ENCODE data around the gene MITF.

The MITF gene

DNA sequence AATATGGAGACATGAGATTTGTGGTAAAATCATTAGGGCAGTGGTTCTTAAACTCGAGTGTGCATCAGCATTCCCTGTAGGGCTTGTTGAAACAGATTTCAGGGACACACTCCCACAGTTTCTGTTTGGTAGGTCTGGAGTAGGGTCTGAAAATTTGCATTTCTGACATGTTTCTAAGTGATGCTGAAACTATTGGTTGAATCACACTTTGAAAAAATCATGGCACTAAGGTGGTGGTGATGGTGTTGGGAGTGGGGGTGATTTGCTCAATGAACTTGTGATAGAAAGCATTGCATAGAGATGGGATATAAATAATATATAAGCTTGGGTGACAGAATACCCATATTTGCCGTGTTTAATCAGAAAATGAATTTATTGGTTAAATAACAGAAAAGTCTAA lies 11.3 kb downstream of the MITF start:
- H3K4me3 ChIP-seq (ENCODE audit: low read depth, low read length), result no peak overlapping the region
- TF ChIP-seq, protein P1, sequence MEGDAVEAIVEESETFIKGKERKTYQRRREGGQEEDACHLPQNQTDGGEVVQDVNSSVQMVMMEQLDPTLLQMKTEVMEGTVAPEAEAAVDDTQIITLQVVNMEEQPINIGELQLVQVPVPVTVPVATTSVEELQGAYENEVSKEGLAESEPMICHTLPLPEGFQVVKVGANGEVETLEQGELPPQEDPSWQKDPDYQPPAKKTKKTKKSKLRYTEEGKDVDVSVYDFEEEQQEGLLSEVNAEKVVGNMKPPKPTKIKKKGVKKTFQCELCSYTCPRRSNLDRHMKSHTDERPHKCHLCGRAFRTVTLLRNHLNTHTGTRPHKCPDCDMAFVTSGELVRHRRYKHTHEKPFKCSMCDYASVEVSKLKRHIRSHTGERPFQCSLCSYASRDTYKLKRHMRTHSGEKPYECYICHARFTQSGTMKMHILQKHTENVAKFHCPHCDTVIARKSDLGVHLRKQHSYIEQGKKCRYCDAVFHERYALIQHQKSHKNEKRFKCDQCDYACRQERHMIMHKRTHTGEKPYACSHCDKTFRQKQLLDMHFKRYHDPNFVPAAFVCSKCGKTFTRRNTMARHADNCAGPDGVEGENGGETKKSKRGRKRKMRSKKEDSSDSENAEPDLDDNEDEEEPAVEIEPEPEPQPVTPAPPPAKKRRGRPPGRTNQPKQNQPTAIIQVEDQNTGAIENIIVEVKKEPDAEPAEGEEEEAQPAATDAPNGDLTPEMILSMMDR (IDR thresholded peaks at IDR 0.05), result no peak
- no peak overlapping the region for H3K27ac ChIP-seq
- no peak overlapping the region for H3K9ac ChIP-seq
- H3K4me2 ChIP-seq (ENCODE audit: low read length), result no peak overlapping the region
- peaks cover 44% of the 10 kb centered on the region for H3K79me2 ChIP-seq
- H3K4me1 ChIP-seq, result peaks cover 12% of the 10 kb centered on the region
- no peaks in the 10 kb centered on the region for H3K27me3 ChIP-seq (ENCODE audit: control insufficient read depth, insufficient read depth, low read length)
- H3K36me3 ChIP-seq (ENCODE audit: control insufficient read depth, insufficient read depth, low read length), result no peaks in the 10 kb centered on the region
- H2AFZ ChIP-seq, result no peak overlapping the region
- H3K9me3 ChIP-seq (ENCODE audit: control insufficient read depth, low read length), result no peaks in the 10 kb centered on the region

DNA sequence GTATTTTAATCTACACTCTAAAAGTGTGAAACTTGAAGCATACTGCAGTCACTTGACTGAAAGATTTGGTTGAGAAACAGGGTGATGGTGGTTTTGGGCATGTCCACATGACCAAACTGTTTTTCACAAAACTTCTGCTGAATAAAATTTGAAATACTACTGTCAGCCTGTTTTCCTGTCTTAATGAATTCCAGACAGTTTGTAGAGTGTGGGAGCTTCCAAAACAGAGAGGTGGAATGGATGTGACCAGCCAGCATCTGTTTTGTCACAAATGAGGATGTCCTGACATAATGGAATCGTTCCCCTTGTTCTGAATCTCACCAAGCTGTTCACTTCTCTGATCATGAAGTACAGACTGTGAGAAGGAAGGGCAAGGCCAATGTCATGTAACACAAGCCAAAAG lies 11.8 kb downstream of the MITF start:
- H3K4me1 ChIP-seq, result peaks cover 7% of the 10 kb centered on the region

DNA sequence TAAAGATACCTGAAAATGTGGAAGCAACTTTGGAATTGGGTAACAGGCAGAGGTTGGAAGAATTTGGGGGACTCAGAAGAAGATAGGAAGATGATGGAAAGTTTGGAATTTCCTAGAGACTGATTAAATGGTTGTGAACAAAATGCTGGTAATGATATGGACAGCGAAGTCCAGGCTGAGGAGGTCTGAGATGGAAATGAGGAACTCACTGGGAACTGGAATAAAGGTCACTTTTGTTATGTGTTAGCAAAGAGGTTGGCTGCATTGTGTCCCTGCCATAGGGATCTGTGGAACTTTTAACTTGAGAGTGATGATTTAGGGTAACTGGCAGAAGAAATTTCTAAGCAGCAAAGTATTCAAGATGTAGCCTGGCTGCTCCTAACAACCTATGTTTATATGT lies 13.0 kb downstream of the MITF start:
- Histone ChIP-seq H3K79me2 (peaks cover 43% of the 10 kb centered on the region), H3K4me2 (ENCODE audit: low read length) (no peak overlapping the region), H3K36me3 (ENCODE audit: control insufficient read depth, insufficient read depth, low read length) (no peaks in the 10 kb centered on the region), H2AFZ (no peak overlapping the region), H3K9me3 (ENCODE audit: control insufficient read depth, low read length) (no peaks in the 10 kb centered on the region), H3K27me3 (ENCODE audit: control insufficient read depth, insufficient read depth, low read length) (no peaks in the 10 kb centered on the region), H3K4me1 (no peaks in the 10 kb centered on the region), H3K4me3 (ENCODE audit: low read depth, low read length) (no peak overlapping the region), H3K27ac (no peak overlapping the region), H3K9ac (no peak overlapping the region)
- TF ChIP-seq, protein P1 (IDR thresholded peaks at IDR 0.05), result no peak

More for the DNA sequence above, 11.8 kb downstream of the MITF start:
- Histone ChIP-seq H3K9me3 (ENCODE audit: control insufficient read depth, low read length) (no peaks in the 10 kb centered on the region), H3K4me3 (ENCODE audit: low read depth, low read length) (no peak overlapping the region), H3K27ac (no peak overlapping the region), H3K4me2 (ENCODE audit: low read length) (no peak overlapping the region), H3K79me2 (peaks cover 47% of the 10 kb centered on the region), H3K36me3 (ENCODE audit: control insufficient read depth, insufficient read depth, low read length) (no peaks in the 10 kb centered on the region), H2AFZ (no peak overlapping the region), H3K9ac (no peak overlapping the region), H3K27me3 (ENCODE audit: control insufficient read depth, insufficient read depth, low read length) (no peaks in the 10 kb centered on the region)
- TF ChIP-seq, protein P1 (IDR thresholded peaks at IDR 0.05), result no peak

DNA sequence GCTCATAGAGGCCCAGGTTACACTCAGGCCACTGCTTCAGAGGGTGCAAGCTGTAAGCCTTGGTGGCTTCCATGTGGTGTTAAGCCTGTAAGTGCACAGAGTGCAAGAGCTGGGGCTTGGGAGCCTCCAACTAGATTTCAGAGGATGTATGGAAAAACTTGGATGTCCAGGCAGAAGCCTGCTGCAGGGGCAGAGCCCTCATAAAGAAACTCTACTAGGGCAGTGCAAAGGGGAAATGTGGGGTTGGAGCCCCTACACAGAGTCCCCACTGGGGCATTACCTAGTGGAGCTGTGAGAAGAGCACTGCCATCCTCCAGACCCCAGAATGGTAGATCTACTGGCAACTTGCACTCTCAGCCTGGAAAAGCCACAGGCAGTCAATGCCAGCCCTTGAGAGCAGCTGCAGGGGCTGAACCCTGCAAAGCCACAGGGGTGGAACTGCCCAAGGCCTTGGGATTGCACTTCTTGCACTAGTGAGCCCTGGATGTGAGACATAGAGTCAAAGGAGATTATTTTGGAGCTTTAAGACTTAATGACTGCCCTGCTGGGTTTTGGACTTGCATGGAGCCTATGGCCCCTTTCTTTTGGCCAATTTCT lies 14.0 kb downstream of the MITF start:
- H3K4me2 ChIP-seq (ENCODE audit: low read length), result no peak overlapping the region
- H3K36me3 ChIP-seq (ENCODE audit: control insufficient read depth, insufficient read depth, low read length), result no peaks in the 10 kb centered on the region
- H2AFZ ChIP-seq, result no peak overlapping the region
- TF ChIP-seq, protein P1 (IDR thresholded peaks at IDR 0.05), result no peak
- H3K27ac ChIP-seq, result no peak overlapping the region
- no peak overlapping the region for H3K4me3 ChIP-seq (ENCODE audit: low read depth, low read length)
- no peaks in the 10 kb centered on the region for H3K9me3 ChIP-seq (ENCODE audit: control insufficient read depth, low read length)
- H3K9ac ChIP-seq, result no peak overlapping the region
- H3K4me1 ChIP-seq, result no peaks in the 10 kb centered on the region
- peaks cover 36% of the 10 kb centered on the region for H3K79me2 ChIP-seq
- H3K27me3 ChIP-seq (ENCODE audit: control insufficient read depth, insufficient read depth, low read length), result no peaks in the 10 kb centered on the region

DNA sequence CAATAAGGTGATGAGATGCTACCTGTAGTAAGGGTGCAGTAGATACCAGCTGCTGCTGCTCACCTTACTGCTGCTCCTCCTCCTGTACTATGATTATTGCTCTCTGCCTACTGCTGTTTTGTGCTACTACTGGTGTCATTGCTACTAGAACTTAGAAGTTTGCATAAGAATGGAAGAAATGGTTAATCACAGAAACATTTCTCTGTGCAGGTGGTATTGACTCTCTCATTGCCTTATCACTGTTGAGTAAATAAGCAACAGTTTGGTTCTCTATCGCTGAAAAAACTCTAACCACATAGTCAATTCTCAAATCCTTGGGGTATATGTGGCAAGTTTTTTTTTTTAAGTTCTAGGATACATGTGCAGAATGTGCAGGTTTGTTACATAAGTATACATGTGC lies 16.5 kb downstream of the MITF start:
- H3K4me3 ChIP-seq (ENCODE audit: low read depth, low read length), result no peak overlapping the region
- no peak overlapping the region for H2AFZ ChIP-seq
- no peak overlapping the region for H3K4me2 ChIP-seq (ENCODE audit: low read length)
- TF ChIP-seq, protein P1 (IDR thresholded peaks at IDR 0.05), result no peak
- no peaks in the 10 kb centered on the region for H3K9me3 ChIP-seq (ENCODE audit: control insufficient read depth, low read length)
- no peak overlapping the region for H3K27ac ChIP-seq
- no peak overlapping the region for H3K9ac ChIP-seq
- H3K27me3 ChIP-seq (ENCODE audit: control insufficient read depth, insufficient read depth, low read length), result no peaks in the 10 kb centered on the region
- peaks cover 34% of the 10 kb centered on the region for H3K79me2 ChIP-seq
- H3K36me3 ChIP-seq (ENCODE audit: control insufficient read depth, insufficient read depth, low read length), result no peaks in the 10 kb centered on the region
- H3K4me1 ChIP-seq, result peaks cover 4% of the 10 kb centered on the region

All from parathyroid adenoma (tissue), 2 donors.